GM18511 (cell line): Measurements from ENCODE around the gene DHRS3.

Experiments
- ATAC-seq: cut with Tn5 transposase; IDR thresholded peaks from one replicate; pipeline ENCODE4 v1.9.1; 2021; ENCODE audit warnings: mild to moderate bottlenecking, moderate library complexity; ENCODE audit not compliant: unreplicated experiment

Gene DHRS3

GRCh38 chr1:12600880-12601633, 17.0 kb downstream of the DHRS3 start:
- no peak for ATAC-seq

DNA sequence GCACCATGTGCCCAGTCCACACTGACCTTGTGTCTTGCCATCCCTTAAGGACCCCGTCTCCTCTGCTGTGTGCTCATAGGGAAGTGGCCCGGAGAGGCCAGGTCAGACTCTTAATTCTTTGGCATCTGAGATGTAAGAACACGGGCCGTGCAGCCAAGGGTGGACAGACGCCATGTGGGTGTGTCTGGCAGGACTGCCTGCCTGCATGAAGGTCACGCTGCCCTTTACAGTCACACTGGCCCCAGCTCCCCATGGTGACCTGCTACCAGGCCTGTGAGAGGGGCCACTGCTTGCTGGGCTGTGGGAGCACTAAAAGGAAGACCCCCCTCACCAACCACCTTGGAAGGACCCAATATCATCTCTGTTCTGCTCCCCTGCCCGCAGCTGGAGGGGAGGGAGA, 17.7 kb downstream of the DHRS3 start:
- ATAC-seq, result no peak

GRCh38 chr1:12599657-12600056, 18.4 kb downstream of the DHRS3 start:
- no peak for ATAC-seq

GRCh38 chr1:12598974-12599373, 19.0 kb downstream of the DHRS3 start:
- ATAC-seq, result no peak

DNA sequence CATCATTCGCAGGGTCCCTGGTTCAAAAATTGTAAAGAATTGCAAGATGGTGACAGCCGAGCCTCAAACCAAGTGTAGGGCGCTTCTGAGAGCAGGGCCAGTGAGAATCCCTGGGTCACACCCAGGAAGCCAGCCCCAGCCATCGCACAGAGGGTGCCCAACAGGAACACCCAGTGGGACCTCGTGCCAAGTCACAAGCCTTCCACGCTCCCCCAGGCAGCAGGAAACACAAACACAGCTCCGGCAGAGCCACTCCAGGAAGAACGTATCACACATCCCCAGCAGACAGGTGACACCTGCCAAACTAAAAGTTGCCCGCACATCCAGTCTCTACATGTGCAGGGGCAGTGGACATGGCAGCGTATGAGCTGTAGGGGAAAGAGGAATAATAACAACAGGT, 20.2 kb downstream of the DHRS3 start:
- no peak for ATAC-seq

GRCh38 chr1:12596007-12596821, 21.8 kb downstream of the DHRS3 start:
- ATAC-seq, result peak; percentile 75

DNA sequence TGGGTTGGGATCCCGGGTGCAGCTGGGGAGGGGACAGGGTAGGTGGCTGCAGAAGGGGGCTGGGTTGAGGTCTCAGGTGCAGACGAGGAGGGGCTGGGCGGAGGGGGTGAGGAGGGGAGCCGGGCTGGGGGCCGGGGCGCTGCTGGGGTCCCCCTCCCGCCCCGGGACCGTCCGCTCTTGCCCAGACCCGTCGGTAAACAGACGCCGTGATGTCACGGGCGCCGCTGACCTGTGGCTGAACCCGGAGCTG, 22.3 kb downstream of the DHRS3 start:
- ATAC-seq, result no peak

GRCh38 chr1:12594966-12595756, 22.8 kb downstream of the DHRS3 start:
- ATAC-seq, result peak; percentile 28

- no peak for ATAC-seq
These were observed 23.5 kb downstream of the DHRS3 start for GRCh38 chr1:12594490-12594889.

GRCh38 chr1:12593621-12594066, 24.4 kb downstream of the DHRS3 start:
- no peak for ATAC-seq

DNA sequence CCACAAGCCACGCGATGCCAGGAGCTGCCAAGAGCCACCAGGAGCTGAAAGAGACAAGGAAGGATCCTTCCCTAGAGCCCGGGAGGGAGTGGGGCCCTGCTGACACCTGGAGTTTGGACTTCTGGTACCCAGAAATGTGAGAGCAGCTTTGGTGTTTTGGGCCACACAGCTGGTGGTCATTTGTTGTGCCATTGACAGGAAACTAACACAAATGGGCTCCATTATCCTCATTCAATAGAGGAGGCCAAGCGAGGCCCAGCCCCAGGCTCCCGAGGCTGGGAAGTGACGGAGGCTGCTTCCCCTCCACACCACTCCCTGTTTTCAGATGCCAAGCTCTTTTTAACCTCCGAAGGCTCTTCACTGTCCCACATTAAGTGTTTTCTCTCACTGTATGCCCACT, 25.5 kb downstream of the DHRS3 start:
- no peak for ATAC-seq

- no peak for ATAC-seq
These were observed 26.6 kb downstream of the DHRS3 start for GRCh38 chr1:12591267-12591938.

GRCh38 chr1:12588695-12589094, 29.3 kb downstream of the DHRS3 start:
- ATAC-seq, result no peak

DNA sequence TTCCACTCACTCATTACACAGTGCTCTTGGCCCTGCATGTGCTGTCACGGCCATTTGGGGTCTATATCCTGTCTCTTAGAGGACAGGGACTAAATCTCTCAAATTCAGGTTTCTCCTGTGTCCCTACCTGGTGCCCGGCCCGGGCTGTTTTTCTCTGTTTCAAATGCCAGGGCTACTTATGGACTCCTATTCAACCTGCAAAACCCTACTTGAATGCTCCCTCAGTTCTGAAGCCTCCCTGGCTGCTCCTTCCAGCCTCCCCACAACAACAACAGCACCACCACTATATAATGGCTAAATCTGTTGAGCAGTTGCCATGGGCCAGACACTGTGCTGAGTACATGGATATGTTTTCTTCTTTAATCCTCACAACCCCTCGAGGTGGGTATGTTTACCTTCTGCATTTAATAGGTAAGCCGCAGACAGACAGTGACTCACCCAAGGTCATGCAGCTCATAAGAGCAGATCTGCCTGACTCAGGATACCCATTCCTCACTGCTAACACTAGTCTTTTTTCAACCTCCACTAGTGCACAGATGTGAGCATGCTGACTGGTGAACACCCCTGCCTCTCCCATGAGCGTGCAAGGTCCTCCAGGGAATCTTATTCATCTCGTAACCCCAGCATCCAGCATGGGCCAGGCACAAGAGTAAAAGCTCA, 29.9 kb downstream of the DHRS3 start:
- no peak for ATAC-seq

GRCh38 chr1:12585951-12586942, 31.8 kb downstream of the DHRS3 start:
- no peak for ATAC-seq

DNA sequence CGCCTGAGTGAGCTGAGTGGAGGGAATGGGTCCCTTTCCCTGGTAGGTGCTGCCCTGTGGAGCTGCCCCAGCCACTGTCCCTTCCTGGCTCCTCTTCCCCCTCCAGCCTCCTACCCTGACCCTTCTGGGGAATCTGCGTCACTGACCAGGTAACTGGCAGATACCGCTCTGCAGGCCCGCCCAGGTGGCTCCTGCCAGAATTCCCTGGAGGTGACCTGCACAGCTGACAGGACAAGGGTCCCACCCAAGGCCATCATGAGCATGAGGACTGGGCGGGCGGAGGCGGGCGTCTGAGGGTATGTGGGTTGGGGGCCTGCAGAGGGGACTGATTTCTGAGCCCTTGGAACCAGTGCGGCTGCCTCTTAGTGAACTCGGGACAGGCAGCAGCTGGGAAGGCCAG, 32.5 kb downstream of the DHRS3 start:
- no peak for ATAC-seq

DNA sequence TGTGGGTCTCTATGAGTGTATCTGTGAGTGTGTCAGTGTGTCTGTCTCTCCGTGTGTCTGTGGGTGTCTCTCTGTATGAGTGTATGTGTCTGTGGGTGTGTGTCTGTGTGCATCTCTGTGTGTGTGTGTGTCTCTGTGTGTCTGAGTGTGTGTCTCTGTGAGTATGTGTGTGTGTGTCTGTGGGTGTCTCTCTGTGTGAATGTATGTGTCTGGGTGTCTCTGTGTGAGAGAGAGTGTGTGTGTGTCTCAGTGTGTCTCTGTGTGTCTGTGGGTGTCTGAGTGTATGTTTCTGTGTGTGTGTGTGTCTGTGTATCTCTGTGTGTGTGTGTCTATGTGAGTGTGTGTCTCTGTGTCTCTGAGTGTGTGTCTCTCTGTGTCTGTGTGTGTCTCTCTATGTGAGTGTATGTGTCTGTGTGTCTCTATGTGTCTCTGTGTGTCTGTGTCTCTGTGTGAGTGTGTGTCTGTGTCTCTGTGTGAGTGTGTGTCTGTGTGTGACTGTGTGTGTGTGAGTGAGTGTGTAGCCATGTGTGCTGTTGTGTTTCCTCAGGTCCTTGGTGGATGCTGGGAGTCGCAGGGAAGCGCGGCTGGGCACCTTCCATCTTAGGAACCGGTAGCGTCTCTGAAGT, 33.0 kb downstream of the DHRS3 start:
- no peak for ATAC-seq

DNA sequence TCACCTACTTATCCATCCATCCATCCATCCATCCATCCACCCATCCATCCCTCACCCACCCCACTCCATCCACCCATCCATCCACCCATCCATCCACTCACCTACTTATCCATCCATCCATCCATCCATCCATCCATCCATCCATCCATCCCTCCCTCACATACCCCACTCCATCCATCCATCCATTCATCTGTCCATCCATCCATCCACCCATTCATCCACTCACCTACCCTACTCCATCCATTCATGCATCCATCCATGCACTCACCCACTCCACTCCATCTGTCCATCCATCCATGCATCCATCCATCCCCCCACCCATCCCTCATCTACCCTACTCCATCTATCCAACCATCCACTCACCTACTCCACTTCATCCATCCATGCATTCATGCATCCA, 34.5 kb downstream of the DHRS3 start:
- no peak for ATAC-seq

DNA sequence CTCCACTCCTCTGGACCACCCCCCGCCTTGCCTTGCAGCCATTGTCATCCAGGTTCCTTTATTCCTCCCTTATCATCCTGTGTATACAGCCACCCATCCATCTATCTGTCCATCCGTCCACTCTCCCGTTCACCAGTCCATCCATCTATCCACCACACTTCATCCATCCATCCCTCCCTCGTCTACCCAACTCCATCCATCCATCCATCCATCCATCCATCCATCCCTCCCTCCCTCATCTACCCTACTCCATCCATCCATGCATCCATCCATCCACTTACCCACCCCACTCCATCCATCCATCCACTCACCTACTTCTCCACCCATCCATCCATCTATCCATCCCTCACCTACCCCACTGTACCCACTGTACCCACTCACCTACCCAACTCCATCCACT, 35.4 kb downstream of the DHRS3 start:
- no peak for ATAC-seq
